Activated CD8-positive, alpha-beta memory T cell treated with anti-CD3 and anti-CD28 coated beads for 4 hours (primary cell): ENCODE results near the gene GPER1.
"Not testable (repeated sequence)": the region's sequence is repeated elsewhere in the genome, so short reads cannot be mapped to it uniquely, and the experiment has no call there.

Source experiments
- DNase-seq, 2 donors: peaks; one replicate each; pipeline ENCODE4 v3.0.0-alpha.2; 2020; ENCODE audit warnings: low read depth in 2 of 2

The GPER1 gene

DNA sequence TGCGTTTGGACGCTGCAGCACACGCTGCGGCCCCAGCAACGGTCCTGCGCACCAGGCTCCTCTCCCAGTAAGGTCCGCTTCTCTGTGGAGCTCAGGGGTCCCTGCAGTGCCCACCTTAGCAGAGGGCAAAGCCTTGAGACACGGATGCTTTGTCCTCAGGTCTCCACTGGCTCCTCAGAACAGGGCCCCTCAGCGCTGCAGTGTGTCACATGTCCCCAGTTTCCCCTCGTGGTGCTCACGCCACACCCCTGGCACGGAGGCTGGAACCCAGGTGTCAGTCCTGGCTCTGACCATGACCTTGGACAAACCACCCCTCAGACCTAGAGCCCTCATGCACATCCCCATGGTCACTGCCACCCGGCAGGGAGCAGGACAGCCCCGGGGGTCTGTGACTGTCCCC lies 19.9 kb upstream of the GPER1 start:
- no peak for DNase-seq

DNA sequence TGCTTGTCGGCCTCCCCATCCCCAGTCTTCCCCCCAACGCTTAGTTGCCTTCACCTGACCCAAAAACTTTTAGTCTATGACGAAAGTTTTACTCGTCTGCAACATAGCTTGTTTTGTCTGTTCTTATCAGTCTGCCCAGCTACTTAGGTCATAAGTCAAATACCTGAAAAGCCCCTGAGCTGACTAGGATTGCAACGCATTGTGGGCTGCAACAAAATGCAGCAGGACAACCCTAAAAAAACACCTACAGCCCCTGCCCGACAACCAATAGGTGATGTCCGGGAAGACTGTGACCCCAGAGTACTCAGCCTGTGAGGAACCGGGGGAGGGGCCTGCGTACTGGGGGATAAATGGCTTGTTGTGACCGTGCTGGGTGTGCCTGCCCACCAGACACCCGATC lies 19.3 kb upstream of the GPER1 start:
- DNase-seq: no peak

DNA sequence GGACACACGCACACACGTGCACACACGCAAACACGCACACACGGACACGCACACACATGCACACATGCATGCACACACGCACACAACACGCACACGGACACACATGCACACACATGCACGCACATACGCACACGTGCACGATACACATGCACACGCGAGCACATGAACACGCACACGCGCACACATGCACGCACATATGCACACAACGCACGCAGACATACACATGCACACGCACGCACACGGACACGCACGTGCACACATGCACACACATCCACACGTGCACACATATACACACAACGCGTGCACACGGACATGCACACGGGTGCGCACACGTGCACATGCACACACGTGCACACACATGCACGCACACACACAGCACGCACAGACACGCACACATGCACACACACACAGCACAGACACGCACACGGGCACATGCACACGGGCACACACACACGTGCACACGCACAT lies 17.3 kb upstream of the GPER1 start:
- no peak for DNase-seq

DNA sequence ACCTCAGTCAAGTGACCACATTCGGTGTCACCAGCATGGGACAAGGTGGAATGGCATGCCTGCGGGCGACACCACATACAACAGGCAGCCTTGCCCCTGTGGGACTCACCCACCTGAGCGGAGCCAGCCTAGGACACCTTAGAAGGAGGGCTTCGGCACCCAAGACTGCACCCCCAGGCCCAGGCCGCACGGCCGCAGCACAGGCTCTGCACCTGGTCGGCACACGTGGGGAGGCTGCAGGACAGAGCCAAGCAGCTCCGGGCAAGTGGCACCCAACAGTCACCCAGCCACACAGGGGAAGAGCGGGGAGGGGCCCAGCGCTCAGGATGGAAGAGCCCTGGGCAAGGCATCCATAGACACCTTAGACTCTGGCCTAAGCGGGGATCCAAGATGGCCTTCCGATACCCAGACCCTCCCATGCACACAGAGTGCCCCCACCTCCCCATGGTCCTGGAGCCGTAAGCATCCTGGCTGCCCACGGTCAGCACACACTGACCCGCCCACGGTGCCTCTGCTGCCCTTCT lies 16.1 kb upstream of the GPER1 start:
- DNase-seq: no peak

DNA sequence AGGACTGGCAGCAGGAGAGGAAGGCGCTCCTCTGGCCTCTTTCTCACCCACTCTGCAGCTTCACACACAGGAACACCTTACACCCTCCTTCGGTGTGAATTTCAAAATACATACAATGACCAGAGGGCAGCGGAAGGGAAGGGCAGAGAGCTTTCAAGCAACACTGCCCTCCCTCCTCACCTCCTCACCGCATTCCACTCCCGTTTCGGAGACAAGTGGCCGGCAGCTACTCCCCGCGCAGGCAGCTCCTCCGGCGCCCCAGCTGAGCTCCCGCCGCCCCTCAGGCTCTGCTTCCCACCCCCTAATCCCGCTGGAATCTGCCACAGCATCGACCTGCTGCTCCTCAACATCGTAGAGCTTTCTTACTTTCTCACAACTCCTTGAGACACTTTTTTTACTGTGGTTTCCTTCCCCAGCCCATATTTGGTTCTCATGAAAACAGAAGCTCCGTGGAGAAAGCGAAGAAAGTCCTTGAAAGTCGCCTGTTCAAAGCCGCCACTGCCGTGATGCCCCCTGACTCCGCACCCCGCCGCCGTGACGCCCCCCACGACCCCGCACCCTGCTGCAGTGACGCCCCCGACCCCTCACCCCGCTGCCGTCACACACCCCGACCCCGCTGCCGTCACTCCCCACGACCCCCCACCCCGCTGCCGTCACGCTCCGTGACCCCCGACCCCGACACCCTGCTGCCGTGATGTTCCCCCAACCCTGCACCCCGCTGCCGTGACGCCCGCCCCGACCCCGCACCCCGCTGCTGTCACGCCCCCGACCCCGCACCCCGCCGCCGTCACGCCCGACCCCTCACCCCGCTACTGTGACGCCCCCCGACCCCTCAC lies 14.6 kb upstream of the GPER1 start:
- DNase-seq: no peak

DNA sequence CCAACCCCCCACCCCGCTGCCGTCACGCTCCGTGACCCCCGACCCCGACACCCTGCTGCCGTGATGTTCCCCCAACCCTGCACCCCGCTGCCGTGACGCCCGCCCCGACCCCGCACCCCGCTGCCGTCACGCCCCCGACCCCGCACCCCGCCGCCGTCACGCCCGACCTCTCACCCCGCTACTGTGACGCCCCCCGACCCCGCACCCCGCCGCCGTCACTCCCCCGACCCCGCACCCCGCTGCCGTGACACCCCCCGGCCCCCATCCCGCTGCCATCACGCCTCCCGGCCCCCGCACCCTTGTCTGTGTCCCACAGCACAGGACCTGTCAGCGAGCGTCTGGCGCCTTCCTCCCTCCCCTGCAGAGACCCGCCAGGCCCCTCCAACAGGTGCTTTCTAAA lies 13.9 kb upstream of the GPER1 start:
- not testable (repeated sequence) for DNase-seq

DNA sequence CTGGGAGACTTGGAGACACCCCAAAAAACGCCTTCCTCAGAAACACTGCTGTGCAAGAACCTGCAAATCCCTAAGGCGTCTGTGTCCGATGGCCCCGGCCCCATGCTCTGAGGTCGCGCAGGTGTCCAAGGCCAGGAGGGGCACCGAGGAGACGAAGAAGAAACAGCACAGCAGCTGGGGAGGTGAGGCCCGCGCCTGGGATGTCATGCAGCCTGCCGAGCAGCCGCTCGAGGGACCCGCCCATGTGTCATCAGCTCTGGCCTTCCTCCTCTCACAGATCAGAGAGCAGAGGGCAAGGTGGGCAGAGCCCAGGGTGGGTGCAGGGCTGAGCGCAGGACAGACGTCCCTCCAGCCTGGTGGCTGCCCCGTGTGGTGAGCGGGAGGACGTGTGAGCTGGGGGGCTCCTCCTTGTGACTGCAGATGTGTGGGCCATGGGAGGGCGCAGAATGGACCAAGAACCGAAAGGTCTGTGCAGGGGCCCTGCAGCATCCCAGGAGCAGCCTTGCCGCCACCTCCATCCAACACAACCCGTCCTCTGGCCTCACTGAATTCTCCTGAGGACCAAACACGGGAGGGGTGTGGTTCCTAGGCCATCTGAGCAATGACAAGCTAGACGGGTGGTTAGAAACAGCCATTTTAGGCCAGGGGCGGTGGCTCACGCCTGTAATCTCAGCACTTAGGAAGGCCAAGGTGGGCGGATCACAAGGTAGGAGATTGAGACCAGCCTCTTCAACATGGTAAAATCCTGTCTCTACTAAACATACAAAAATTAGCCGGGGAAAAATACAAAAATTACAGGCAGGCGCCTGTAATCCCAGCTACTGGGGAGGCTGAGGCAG lies 13.1 kb upstream of the GPER1 start:
- DNase-seq: no peak

DNA sequence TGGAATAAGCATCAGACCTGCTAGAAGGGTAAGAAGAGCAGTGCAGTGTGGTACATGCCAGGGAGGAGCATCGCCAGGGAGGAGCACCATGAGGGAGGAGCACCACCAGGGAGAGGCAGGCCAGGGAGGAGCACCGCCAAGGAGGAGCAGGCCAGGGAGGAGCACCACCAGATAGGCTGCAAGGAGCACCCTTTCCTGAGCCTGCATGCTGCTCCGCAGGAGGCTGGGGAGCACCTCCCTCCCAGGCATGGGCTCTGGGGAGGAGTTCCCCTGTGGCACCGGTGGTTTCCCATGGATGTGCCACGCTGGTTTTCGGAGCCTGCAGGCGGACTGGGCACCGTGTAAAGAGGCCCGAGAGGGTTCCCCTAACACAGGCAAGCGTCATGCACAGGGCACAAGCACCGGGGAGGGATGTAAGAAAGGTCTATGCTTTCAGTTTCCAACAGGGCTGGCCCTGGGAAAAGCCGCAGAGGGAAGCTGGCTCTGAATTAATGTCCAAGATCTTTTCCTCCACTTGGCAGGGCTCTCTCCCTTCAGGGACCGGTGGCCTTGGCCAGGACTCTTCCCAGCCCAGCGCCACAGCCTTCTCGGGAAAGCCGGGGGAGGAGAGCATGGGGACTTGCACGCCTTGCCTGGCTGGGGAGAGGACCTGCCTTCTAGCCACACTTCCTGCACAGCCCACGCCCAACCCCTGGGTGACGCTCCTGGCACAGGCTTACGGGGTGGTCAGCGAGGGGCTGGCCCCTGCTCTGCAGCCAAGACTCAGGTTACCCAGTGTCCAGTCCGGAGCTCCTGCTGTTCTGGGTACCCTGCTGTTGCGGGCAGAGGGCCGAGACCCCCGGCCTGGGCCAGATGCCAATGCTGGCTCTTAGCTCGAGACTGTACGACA lies 11.5 kb upstream of the GPER1 start:
- DNase-seq: no peak

DNA sequence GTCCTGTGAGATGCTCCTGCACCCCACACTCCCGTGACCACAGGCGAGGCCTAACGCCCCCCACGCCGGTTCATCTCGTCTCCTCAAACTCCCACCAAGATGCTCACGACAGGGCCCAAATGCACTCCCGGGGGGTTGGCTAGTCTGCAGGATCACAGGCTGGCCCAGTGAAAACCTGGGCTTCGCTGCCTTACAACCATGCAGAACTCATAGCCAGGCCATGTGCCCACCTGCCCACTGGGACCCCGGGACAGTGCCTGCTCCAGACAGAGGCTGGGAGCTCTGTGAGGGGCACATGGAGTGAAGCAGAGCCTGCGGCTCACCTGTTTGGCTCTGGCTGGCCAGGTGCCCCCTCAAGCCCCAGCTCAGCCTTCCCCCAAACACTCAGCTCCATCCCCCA lies 9.4 kb upstream of the GPER1 start:
- no peak for DNase-seq

DNA sequence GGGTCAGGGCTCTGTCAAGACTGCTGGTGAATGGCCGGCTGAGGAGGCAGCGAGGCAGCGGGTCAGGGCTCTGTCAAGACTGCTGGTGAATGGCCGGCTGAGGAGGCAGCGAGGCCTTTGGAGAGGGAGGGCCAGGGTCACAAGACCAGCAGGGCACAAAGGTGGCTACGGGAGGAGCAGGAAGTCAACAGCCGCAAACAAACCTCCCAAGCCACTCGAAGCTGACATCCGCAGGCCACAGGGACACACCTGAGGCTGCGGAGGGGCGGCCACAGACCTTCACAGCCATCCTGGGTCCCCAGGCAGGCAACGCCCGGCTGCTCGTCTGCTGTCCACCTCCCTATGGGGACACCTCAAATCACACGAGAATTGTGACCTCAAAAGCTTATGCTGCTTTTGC lies 8.9 kb upstream of the GPER1 start:
- DNase-seq: no peak

DNA sequence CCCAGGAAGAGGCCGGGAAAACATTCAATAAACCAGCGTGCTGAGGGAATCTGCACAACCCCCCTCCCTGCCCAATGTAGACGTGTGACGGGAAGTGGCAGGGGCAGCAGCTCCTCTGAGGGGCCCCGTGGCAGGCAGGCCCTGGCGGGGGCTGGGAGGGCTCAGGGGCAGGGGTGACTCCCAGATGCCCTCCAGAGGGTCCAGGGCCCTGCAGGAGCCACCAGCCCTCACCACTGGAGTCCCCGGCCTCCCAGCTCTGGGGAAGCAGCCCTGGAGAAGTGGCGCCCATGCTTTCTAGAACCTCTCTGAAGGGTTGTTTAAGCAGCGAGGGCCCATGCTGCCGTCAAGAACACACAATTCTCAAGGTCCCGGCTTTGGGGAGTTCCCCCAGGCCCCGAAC lies 8.4 kb upstream of the GPER1 start:
- DNase-seq: no peak

DNA sequence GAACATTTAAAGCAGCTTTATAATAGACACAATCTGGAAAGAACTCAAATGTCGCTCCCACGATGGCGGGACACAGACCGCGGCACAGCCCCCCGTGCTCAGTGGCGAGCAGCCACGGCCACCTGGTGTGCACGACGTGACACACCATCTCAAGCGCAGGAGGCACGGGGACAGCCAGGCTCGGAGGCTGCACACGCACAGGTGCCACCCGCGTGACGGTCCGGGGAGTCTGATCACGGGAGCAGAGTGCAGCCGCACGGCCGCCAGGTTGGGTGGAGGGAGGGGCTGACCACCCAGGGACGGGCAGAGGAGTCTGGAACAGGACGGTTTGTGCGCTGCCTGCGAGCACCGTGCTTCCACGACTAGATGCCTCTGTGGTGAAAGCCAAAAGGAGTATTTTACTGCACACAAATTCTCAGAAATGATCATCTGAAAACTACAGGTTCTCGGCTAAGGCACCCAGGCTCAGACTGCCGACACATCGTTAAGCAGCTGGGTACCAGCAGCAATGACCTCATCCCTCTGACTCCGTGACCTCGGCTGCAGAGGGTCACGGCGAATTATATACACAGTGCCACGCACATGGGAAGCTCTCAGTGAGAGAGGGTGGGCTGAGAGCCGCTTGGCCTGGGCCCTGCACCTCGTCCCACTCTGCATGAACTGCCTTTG lies 7.5 kb upstream of the GPER1 start:
- no peak for DNase-seq

DNA sequence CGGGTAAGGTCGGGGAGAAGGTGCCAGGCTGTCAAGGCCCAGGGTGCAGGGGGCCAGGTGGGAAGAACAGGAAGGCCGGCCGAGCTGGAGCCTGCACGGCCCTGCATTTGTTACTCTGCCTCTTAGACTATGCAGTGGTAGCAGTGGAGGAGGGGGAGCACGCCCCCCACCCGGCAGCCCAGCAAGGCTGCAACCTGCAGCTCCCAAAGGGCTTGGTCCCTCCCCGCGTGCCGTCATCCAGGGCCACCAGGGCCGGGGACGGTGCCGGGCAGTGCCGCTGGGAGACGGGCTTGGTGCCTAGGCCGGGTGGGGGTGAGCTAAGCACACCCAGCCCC lies 7.0 kb upstream of the GPER1 start:
- DNase-seq: no peak

DNA sequence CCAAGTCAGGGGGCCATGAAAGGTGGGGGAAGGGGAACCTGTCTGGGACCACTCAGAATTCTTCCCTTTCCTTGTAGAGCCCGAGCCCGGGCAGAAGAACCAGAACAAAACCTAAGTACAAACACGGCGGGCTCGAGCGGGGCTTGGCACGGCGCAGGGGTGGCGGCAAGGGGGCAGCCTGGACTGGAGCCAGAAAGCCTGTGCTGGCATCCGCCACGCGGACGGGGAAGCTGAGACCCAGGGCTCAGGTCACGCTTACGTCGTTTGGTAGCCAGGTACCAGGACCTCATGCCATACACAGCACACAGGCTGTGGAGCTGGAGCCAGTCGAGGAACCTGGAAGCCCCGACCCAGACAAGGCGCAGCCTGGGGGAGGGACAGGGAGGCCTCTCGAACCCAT lies 6.6 kb upstream of the GPER1 start:
- no peak for DNase-seq

DNA sequence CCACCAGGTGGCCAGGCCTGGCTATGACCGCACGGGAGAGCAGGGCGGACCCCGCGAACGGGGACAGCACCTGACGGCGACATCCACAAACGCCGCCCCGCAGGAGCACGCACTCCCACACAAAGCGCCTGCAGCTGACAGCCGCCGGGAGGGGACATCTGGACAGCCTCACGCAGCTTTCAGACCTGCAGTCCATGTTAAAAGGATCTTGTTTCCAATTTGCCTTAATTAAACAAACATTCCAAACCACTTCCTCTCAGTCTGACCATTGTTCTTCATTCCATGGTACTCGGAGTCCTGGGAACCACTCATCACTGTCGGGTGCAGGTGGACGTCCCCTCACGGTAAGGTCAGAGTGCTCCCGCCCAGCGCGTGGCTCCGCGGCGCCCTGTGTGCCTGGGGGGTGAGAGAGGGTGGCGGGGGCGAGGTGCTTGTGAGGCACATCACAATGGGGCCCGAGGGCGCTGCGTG lies 5.9 kb upstream of the GPER1 start:
- no peak for DNase-seq

DNA sequence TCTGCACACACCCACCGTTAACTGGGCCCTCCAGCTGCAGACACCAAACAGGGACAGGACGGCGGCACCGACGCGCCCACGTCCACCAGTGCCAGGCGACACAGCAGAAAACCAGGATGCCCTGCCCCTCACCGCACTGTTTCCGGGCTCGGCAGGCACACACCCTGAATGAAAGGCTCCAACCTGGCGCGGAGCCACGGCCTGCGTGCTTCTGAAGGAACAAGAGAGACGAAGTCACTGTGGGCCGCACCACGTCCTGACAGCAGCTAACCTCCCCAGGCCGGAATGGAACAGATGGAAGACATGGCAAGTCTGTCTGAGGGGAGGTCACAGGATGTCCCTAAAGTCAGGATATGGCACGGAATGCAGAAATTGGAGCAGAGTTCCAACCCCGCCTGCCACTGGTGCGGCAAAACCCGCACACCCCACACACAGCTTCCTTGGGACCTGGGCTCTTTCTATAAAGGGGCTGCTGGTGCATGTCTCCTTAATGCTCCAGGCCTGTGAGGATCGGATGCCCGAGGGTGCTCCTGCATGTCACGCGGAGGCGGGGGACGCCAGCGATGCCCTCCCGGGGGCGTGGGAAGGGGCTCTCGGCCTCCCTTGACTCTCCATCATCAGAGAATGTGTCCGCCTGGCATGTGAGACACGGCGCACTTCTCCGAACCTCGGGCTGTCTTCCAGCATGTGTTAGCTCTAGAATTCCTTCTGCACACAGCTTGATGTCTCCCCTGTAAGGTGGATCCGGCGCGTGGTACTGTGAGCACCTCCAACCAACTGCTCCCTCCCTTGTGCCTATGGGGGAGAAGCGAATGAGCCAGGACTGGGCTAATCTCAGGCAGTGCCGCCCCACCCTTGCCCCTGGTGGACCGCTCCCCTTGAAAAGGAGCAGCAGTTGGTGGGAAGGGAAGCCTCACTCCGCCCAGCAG lies 3.9 kb upstream of the GPER1 start:
- DNase-seq: no peak

DNA sequence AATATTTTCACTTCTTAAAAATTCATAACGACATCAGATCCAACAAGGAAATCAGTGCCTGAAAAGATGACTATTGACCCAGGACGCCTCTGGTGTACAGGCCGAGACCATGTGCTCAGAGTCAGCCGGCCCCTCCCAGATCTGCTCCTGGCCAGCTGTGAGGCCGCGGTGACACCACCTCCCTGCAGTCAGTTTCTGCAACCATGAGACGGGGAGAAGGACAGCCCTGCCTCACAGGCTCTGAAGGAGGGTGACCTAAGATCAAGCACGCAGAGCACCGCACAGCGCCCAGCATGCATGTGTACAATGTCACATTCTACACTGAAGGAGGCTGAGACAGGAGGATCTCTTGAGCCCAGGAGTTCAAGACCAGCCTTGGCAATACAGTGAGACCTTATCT lies 2.6 kb upstream of the GPER1 start:
- DNase-seq: no peak

DNA sequence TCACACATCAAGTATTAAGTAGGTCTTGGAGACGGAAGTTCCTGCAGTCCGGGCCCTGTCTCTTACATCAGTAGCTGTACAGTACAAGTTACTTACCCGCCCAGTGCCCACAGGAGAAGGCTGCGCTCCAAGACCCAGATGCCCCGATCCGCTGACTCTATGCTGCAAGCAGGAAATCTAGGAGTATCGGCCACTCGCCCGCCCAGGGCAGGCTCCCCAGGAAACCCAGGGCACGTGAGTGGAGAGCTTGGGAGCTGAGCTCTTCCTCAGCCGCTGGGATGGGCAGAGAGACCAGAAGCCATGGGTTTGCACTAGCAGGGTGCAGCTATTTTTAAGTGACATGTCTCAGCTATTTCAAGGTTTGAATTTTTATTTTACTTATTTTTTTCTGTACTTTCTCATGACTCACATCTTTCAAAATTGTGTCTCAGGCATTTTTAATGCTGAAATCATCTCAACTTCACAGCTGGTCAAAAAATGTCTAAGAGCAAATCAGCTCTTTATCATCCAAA lies 1.9 kb upstream of the GPER1 start:
- DNase-seq: no peak

DNA sequence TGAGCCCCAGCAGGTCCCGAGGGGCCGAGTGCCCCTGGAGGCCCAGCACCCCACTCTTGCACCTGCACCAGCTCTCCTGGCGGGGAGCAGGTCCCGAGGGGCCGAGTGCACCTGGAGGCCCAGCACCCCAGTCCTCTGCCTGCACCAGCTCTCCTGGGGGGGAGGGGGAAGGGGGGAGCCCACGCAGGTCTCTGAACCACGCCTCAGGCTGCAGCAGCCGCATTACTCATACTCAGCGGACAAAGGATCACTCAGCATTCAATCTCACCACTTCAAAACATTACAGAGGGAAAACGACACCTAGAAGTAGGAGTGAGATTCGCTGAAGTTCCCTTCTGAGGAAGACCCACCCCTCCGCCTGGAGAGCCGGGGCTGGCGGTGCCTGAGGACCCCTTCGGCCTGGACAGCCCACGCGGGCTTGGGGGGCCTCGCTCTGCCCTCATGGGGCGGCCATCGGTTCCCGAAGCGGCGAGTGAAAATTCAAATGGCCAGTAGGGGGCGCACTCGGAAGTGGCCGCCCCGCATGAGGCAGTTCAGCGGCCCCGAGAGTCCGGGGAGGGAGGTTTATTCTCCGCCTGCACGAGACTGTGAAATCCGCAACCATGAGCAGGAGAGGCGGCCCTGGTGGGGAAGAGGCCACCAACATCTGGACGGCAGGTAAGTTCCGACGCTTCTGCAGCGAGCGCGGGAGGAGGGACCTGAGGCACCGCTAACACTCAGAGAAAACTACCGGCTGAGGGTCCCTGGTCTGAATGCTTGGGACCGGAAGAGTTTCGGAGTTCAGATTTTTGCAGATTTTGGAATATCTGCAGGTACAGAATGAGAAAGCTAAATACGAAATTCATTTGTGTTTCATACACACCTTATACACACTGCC lies 1.1 kb upstream of the GPER1 start:
- DNase-seq: peak; percentile 44 to 46
